HG03521 (cell line): ENCODE data around the gene LTA4H.
A peak's percentile ranks its signal among the peaks of the same experiment; 100 is the strongest.

Source experiments
- ATAC-seq: cut with Tn5 transposase; IDR thresholded peaks from one replicate; pipeline ENCODE4 v1.9.1; 2021; ENCODE audit warnings: mild to moderate bottlenecking, moderate library complexity; ENCODE audit not compliant: unreplicated experiment

LTA4H gene

GRCh38 chr12:96060041-96060440 is 24.7 kb upstream of the LTA4H start:
- ATAC-seq: no peak

- ATAC-seq: no peak
Measured at GRCh38 chr12:96057986-96058553, 22.7 kb upstream of the LTA4H start.

- ATAC-seq: no peak
Measured at GRCh38 chr12:96056646-96057455, 21.5 kb upstream of the LTA4H start.

GRCh38 chr12:96054244-96054610 is 18.8 kb upstream of the LTA4H start:
- no peak for ATAC-seq

- no peak for ATAC-seq
Measured at GRCh38 chr12:96053476-96054243, 18.3 kb upstream of the LTA4H start.

DNA sequence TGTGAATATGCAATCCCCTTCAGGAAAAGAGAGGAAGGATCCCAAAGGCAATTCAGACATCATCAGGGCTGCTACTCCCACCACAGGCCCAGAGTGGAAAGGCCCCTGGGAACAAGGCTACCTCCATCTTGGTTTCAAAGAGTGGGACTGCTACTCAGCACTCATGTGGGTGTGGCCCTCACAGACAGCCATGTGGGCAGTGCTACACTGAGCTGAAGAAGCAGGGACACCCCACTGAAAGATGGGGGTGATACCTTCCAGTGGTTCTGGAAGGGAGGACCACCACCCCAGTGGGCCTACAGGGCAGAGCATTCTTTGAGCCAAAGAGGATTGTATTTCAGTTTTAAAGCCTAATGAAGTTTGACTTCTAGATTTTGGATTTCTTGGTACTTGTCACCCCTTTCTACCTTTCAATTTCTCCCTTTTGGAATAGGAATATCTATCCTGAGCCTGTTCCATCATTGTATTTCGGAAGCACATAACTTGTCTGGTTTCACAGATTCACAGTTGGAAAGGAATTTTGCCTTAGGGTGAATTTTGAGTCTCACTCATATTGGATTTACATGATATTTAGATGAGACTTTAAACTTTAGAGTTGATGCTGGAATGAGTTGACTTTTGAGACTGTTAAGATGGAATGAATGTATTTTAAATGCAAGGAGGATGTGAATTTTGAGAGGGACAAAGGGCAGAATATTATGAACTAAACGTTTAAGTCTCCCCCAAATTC is 16.5 kb upstream of the LTA4H start:
- ATAC-seq: no peak

- no peak for ATAC-seq
Measured at GRCh38 chr12:96050139-96050538, 14.8 kb upstream of the LTA4H start.

DNA sequence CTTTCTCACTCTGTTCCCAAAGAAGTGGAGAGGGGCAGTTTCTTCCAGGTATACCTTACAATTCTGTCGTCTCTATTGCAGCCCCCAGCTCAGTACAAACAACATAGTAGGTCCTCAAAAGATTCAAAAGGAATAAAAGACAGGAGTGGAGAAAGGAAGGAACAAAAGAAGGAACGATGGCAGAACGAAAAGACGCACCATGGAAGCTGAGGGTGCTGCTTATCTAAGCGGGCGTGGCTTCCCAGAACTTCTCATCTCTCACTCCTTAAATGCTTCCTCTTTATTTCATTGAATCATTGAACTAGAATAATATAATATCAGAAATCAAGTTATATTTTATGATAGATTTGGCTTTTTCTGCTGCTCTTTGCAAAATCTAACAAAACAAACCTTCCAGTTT is 13.7 kb upstream of the LTA4H start:
- ATAC-seq: no peak

GRCh38 chr12:96048393-96048969 is 13.1 kb upstream of the LTA4H start:
- ATAC-seq: no peak

DNA sequence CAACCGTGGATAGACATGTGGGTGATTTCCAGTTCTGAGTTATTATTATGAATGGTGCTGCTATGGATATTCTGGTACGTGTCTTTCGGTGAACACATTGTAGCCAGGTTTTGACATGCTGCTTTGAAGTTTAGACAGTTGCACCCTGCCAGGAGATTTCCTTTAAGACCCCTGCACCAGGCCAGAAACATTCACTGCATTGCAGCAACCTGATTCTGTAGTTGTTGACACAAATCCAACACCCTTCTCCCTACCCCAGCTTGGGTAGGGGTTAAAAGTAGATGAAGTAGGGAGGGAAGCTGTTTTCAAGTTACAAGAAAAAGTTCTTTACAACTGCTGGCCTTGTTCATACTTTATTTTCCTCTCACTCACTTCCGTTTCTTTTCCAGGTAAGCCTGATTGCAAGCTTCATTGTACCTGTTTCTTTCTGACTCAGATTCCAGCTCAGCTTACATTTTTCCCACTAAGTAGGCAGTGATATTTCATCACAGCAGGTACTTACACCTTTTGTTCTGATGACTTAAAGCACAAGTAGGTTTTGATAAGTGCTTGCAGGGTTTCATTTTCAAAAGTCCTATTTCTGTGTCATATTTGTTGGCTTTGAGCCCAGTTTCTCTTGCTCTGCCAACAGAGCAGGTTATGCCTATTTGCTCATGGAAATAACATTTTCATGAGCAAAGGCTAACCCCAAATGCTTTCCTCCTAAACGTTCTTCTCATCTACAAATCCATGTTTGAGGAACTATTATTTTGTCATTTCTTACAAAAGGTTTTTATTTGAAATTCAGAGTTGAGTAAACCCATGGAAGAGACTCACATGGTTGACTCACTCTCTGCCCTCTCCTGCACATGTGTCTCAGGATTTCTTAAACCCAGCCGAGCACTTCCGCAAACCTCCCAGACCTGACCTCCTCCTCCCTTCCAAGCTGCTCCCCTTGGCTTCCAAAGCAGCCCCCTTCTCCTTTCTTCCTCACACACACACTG is 12.1 kb upstream of the LTA4H start:
- ATAC-seq: peak; percentile 65

- ATAC-seq: no peak
Measured at GRCh38 chr12:96046543-96047228, 11.3 kb upstream of the LTA4H start.

DNA sequence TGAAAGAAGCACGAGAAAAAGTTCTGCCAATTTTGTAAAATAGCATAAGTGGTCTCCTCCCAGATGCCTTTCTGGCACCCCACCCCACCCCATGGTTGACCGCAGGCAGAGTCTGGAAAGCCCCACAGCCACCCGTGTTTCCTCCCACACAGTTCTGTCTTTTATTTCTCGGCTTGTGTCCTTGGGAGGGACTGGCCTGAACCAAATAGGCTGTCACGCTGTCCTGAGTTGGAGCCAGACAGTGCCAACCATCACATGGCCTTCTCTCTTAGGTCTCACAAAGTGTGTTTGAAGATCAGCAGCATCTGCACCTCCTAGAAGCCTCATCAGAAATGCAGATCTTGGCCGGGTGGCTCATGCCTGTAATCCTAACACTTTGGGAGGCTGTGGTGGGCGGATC is 10.2 kb upstream of the LTA4H start:
- ATAC-seq: no peak

DNA sequence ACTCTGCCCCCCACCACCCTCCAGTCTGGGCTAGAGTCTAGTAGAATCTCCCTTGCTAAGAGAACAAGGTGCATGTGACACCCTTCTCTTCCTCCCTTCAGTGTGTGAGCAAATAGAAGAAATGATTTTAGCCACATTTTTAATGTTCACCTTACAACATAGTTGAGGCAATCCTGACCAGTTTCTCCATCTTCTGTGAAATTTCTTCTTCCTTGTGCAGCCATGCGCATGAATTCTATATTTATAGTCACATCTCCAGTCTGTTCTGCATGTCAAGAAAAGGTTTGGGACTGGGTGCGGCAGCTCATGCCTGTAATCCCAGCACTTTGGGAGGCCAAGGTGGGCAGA is 9.5 kb upstream of the LTA4H start:
- no peak for ATAC-seq

- no peak for ATAC-seq
Measured at GRCh38 chr12:96044017-96044942, 8.9 kb upstream of the LTA4H start.

- no peak for ATAC-seq
Measured at GRCh38 chr12:96041181-96041580, 5.8 kb upstream of the LTA4H start.

DNA sequence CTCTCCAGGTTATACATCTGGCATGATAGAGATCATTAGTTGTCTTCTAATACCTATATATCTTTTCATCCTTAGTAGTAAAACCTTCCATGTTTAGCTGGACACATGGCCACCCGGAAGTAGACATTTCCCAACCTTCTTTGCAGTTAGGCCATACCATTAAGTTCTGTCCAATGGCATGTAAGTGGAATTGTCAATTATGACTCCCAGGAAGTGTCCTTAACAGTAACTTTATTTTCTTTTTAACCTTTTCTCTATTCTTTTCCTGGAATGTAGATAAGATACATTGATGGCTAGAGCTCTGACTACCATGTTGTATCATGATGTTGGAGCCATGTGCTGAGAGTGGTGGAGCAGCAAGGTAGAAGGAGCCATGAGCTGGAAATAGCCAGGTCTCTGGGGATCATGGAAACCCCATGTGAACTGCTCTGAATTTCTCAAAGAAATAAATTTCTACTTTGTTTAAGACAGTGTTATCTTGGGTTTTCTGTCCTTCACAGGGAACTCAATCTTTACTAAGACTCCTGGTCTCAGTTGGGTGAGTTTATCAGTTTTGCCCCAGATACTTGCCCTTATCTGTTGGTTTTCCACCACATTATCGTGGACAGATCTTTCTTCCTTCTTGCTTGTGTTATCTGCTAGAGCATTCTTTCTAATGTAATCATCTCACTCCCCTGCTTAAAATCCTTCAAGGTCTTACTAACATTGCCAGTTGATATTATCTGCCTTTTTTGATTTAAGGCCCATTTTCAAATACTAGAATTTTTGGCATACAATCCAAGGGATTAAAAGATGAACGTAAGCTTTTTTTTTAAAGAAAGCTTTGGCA is 5.1 kb upstream of the LTA4H start:
- ATAC-seq: no peak

DNA sequence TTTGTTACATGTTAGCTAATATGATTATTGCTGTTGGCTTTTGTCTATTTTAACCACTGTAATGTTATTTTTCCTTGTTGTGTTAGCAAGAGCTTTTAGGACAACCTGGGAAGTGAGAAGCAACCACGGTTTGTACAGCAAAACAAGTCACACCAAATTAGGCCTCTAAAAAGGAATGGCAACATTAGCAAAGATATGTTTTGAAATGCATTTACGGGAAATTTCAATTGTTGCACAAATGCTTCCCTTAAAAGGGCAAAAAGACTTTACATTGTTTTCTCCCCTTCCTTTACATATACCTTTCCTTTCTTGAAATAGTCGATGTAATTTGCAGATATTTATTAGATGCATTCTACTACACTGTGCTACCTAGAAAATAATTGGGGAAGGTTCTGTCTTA is 4.1 kb upstream of the LTA4H start:
- ATAC-seq: no peak
